OCI-LY7 (cell line): ENCODE data around the gene CRYGN. TPM values are rescaled to one million over a fixed set of nuclear protein-coding genes. Genes with fewer than 3 reads are reported as not detected.
A peak's percentile ranks its signal among the peaks of the same experiment; 100 is the strongest.

Experiments used
- BruUV-seq: library from RNA; stranded (reverse); fragments of 400-500 nt; replicated peaks from 2 replicates; lab custom pipeline; 2021; lab: Mats Ljungman, UMichigan
- CTCF ChIA-PET: fragments of 300-600 bp; sonication (Branson Sonifier 250); formaldehyde crosslinking; loops from one replicate; lab custom pipeline; 2022; ENCODE audit warnings: antibody characterized with exemption; ENCODE audit not compliant: unreplicated experiment; lab: Charles Lee
- POLR2A ChIA-PET: fragments of 300-600 bp; sonication (Branson Sonifier 250); formaldehyde crosslinking; loops from one replicate; lab custom pipeline; 2022; ENCODE audit warnings: antibody characterized with exemption; lab: Charles Lee
- DNase-seq: peaks from one replicate; pipeline ENCODE4 v3.0.0-alpha.2; 2015; ENCODE audit warnings: low spot score
- H2AFZ ChIP-seq: fragments of 200-600 bp; sonication (generic), shearing (Covaris generic); 2 replicates; pipeline ENCODE4 v1.6.1; 2014; ENCODE audit warnings: mild to moderate bottlenecking, antibody characterized with exemption, low read length, moderate library complexity
- H3K27ac ChIP-seq: fragments of 200-600 bp; sonication (generic); 2 replicates; pipeline ENCODE4 v1.5.1; 2014; ENCODE audit warnings: mixed run types, low read depth, mild to moderate bottlenecking, moderate library complexity, low read length, inconsistent platforms; ENCODE audit not compliant: poor library complexity, severe bottlenecking
- H3K36me3 ChIP-seq: fragments of 200-600 bp; sonication (generic); 2 replicates; pipeline ENCODE4 v1.6.1; 2014; ENCODE audit warnings: mild to moderate bottlenecking, antibody characterized with exemption, low read length, moderate library complexity, mixed read lengths; ENCODE audit not compliant: insufficient read depth
- H3K4me1 ChIP-seq: fragments of 200-600 bp; sonication (generic); 2 replicates; pipeline ENCODE4 v1.5.1; 2014; ENCODE audit warnings: mild to moderate bottlenecking, low read length; ENCODE audit not compliant: insufficient read depth, poor library complexity, severe bottlenecking
- H3K4me2 ChIP-seq: fragments of 200-600 bp; sonication (generic); 2 replicates; pipeline ENCODE4 v1.6.1; 2014; ENCODE audit warnings: mild to moderate bottlenecking, low read length
- H3K4me3 ChIP-seq: fragments of 200-600 bp; sonication (generic); 2 replicates; pipeline ENCODE4 v1.5.1; 2014; ENCODE audit warnings: mild to moderate bottlenecking, low read depth, low read length; ENCODE audit not compliant: poor library complexity, severe bottlenecking
- H3K79me2 ChIP-seq: fragments of 200-600 bp; sonication (generic); 2 replicates; pipeline ENCODE4 v1.6.1; 2016; ENCODE audit warnings: low read depth, mild to moderate bottlenecking, low read length, moderate library complexity, mixed read lengths; ENCODE audit not compliant: insufficient read depth
- H3K9me2 ChIP-seq: fragments of 200-600 bp; sonication (generic); 2 replicates; pipeline ENCODE4 v1.6.1; 2016; ENCODE audit warnings: mild to moderate bottlenecking, low read length, mixed read lengths; ENCODE audit not compliant: insufficient read depth
- H3K9me3 ChIP-seq: fragments of 200-600 bp; sonication (generic); 2 replicates; pipeline ENCODE4 v1.6.1; 2014; ENCODE audit warnings: mild to moderate bottlenecking, mixed run types, low read length, mixed read lengths
- H4K20me1 ChIP-seq: fragments of 200-600 bp; sonication (generic); 2 replicates; pipeline ENCODE4 v1.6.1; 2014; ENCODE audit warnings: mild to moderate bottlenecking, antibody characterized with exemption, low read length, moderate library complexity, mixed read lengths; ENCODE audit not compliant: insufficient read depth
- CTCF ChIP-seq: fragments of 200-600 bp; sonication (generic); conservative IDR thresholded peaks from 2 replicates; pipeline ENCODE4 v1.5.1; 2014; ENCODE audit warnings: mild to moderate bottlenecking, antibody characterized with exemption, low read length, moderate library complexity, mixed read lengths
- EZH2phosphoT487 ChIP-seq: fragments of 200-600 bp; sonication (generic); IDR thresholded peaks from 2 replicates; pipeline ENCODE4 v1.6.1; 2018; ENCODE audit warnings: low read depth, borderline replicate concordance, mild to moderate bottlenecking, mixed run types, antibody characterized with exemption, low read length, moderate library complexity, mixed read lengths
- intact Hi-C: fragments of 100-400 bp; cut with micrococcal nuclease; formaldehyde crosslinking; loops from one replicate; pipeline ENCODE4 v1.10.0; 2022; ENCODE audit not compliant: unreplicated experiment
- total RNA-seq, 2 experiments: library from RNA; depleted of rRNA in 1 of 2; stranded (reverse); fragments of >200 nt in 1 of 2; shearing (Covaris generic) in 1 of 2; gene quantifications; 2 replicates each; pipeline ENCODE4 v1.2.3, GENCODE V29; 2014 to 2022

CRYGN gene
- total RNA-seq, 2 experiments from 2014 or later = 0.09 TPM; not detected in 1

GRCh38 chr7:151381348-151382078 lies 58.4 kb downstream of the CRYGN start:
- DNase-seq = peak; percentile 33

GRCh38 chr7:151381098-151381347 lies 58.9 kb downstream of the CRYGN start:
- Histone ChIP-seq H3K9me2 (no peaks in the 10 kb centered on the region), H4K20me1 (no peaks in the 10 kb centered on the region), H2AFZ (peak overlapping the region; percentile 34), H3K36me3 (no peaks in the 10 kb centered on the region), H3K27ac (no peak overlapping the region), H3K4me2 (peak overlapping the region; percentile 62), H3K79me2 (no peaks in the 10 kb centered on the region), H3K4me3 (peak overlapping the region; percentile 46), H3K4me1 (peaks cover 17% of the 10 kb centered on the region), H3K9me3 (no peaks in the 10 kb centered on the region)
- DNase-seq = peak; percentile 37
- no TSS peak for BruUV-seq
- ChIA-PET CTCF (interaction anchor here (0.6 kb wide), 1 partner anchor 15 kb away, joined by 3 read pairs; no protein-coding TSS in a partner anchor), POLR2A (interaction anchor here (0.5 kb wide), 1 partner anchor 1273 kb away, joined by 3 read pairs; no protein-coding TSS in a partner anchor)
- intact Hi-C loops = no loop called here
- TF ChIP-seq CTCF (no peak), EZH2phosphoT487 (no peak)

More at GRCh38 chr7:151381348-151382078, 58.4 kb downstream of the CRYGN start:
- Histone ChIP-seq H3K79me2 (no peaks in the 10 kb centered on the region), H2AFZ (peak overlapping the region; percentile 34), H4K20me1 (no peaks in the 10 kb centered on the region), H3K36me3 (no peaks in the 10 kb centered on the region), H3K4me3 (peak overlapping the region; percentile 46), H3K4me1 (peaks cover 17% of the 10 kb centered on the region), H3K27ac (no peak overlapping the region), H3K9me3 (no peaks in the 10 kb centered on the region), H3K9me2 (no peaks in the 10 kb centered on the region), H3K4me2 (peak overlapping the region; percentile 62)
- POLR2A ChIA-PET = no interaction called here
- intact Hi-C loops = no loop called here
- BruUV-seq = no TSS peak
- CTCF ChIA-PET = interaction anchor here (0.6 kb wide), 1 partner anchor 15 kb away, joined by 3 read pairs; no protein-coding TSS in a partner anchor
- no peak for TF ChIP-seq CTCF
- no peak for TF ChIP-seq EZH2phosphoT487
